GM19467 (cell line): ENCODE data around the gene SEC31B.

ENCODE experiments used
- ATAC-seq: cut with Tn5 transposase; IDR thresholded peaks from one replicate; pipeline ENCODE4 v1.9.1; 2021; ENCODE audit warnings: mild to moderate bottlenecking, moderate library complexity; ENCODE audit not compliant: unreplicated experiment

Gene SEC31B

GRCh38 chr10:100448951-100449350 lies 70.7 kb downstream of the SEC31B start:
- ATAC-seq = no peak

GRCh38 chr10:100447663-100448062 lies 72.0 kb downstream of the SEC31B start:
- no peak for ATAC-seq

GRCh38 chr10:100446130-100446761 lies 73.4 kb downstream of the SEC31B start:
- no peak for ATAC-seq

- no peak for ATAC-seq
These were observed 77.1 kb downstream of the SEC31B start for GRCh38 chr10:100442548-100442947.

- no peak for ATAC-seq
These were observed 80.9 kb downstream of the SEC31B start for GRCh38 chr10:100438674-100439315.
